ENCODE measurements around the gene NCOA7. TPM values are rescaled to one million over a fixed set of nuclear protein-coding genes. Genes with fewer than 3 reads are reported as not detected.
"Not testable (repeated sequence)": the region's sequence is repeated elsewhere in the genome, so short reads cannot be mapped to it uniquely, and the experiment has no call there.

The NCOA7 gene
- total RNA-seq, 1 donor = 41.7 TPM

GRCh38 chr6:125888989-125889656 is 98.4 kb downstream of the NCOA7 start:
- no peak overlapping the region for H3K4me3 ChIP-seq (ENCODE audit: low read depth, low read length)
- peak; percentile 46 for DNase-seq (ENCODE audit: low read depth)
- TF ChIP-seq CTCF (IDR thresholded peaks at IDR 0.05; ENCODE audit: insufficient read depth, low read length) = peak; percentile 49

DNA sequence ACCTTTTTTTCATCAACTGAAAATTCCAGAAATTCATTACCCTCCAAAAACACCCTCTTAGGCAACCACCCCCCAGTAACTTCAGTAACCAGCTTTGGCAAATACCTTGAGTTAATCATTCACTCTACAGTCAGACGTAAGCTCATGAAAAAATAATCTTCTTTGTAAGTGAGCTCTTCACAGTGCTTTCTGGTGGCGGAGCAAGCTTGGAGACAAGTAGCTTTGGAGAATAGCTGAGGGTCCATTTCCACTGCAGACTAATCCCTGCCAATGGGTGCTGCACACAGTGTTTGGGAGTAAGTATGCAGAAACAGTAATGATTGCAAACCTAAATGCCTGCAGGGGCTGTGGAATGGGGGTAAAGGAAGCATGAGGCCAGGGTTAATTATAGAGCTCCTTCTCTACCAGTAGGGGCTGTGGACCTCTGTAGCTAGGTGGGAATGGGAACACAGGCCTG is 109.0 kb downstream of the NCOA7 start:
- H3K4me3 ChIP-seq (ENCODE audit: low read depth, low read length) = no peak overlapping the region
- TF ChIP-seq CTCF (IDR thresholded peaks at IDR 0.05; ENCODE audit: insufficient read depth, low read length) = no peak
- DNase-seq (ENCODE audit: low read depth) = no peak

GRCh38 chr6:125904871-125905270 is 114.1 kb downstream of the NCOA7 start:
- TF ChIP-seq CTCF (IDR thresholded peaks at IDR 0.05; ENCODE audit: insufficient read depth, low read length) = no peak
- DNase-seq (ENCODE audit: low read depth) = peak; percentile 29
- no peak overlapping the region for H3K4me3 ChIP-seq (ENCODE audit: low read depth, low read length)

DNA sequence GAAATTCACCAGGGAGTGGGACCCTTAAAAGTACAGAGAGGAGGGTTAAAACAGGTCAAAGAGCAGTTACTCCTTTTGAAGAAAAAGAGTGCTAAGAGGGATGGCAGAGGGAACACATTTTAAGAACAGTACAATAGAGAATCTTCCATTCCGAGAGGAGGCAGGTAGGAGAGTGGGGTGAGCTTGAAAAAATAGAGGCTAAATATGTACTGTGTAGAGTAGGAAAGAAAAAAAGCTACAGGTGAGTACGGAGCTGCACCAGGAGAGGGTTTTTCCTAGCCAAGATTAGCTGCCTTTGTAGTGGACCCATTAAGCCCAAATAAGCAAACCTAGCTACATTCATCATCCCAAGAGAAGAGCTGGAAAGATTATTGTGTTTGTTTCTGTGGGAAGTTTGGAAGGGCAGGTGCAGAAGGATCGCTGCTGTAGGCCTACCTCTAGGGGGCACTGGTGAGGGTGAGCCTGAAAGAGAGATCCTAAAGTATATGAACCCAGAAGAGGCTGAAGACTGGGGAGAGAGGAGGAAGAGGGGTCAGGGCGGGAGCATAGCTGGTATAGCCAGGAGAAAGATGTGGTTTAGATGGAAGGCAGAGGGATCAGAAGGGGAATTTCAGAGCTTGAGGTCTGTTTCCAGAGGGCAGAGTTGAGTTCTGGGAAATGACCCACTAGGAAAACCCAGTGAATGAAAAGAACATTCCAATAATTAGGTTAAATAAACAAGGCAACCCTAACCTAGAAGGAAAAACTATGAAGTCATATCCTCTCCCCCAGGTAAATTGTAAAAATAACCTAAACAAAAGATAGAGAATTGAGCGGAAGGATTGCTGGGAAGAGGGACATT is 115.6 kb downstream of the NCOA7 start:
- peak; percentile 89 for TF ChIP-seq CTCF (IDR thresholded peaks at IDR 0.05; ENCODE audit: insufficient read depth, low read length)
- no peak overlapping the region for H3K4me3 ChIP-seq (ENCODE audit: low read depth, low read length)
- peak; percentile 54 for DNase-seq (ENCODE audit: low read depth)

GRCh38 chr6:125910527-125910926 is 119.8 kb downstream of the NCOA7 start:
- H3K4me3 ChIP-seq (ENCODE audit: low read depth, low read length) = no peak overlapping the region
- no peak for TF ChIP-seq CTCF (IDR thresholded peaks at IDR 0.05; ENCODE audit: insufficient read depth, low read length)
- no peak for DNase-seq (ENCODE audit: low read depth)

DNA sequence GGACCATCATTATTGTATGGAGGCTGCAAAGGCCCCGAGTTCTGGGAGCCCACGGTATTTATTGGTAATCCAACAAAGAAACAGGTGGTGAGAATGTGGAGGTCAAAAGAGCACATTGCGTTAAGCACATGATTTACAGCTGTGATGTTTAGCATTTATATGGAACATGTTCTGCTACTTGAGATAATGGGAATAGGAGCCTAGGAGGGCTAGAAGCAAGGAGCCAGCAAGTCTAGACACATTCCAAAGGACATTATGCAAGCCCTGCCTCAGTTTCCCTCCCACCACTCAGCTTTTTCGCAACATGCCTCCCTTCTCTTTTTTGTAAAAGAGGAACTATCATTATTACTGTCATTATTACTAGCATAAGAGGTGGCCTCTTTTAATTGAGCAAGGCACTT is 120.3 kb downstream of the NCOA7 start:
- DNase-seq (ENCODE audit: low read depth); H3K4me3 ChIP-seq (ENCODE audit: low read depth, low read length): not testable (repeated sequence)

DNA sequence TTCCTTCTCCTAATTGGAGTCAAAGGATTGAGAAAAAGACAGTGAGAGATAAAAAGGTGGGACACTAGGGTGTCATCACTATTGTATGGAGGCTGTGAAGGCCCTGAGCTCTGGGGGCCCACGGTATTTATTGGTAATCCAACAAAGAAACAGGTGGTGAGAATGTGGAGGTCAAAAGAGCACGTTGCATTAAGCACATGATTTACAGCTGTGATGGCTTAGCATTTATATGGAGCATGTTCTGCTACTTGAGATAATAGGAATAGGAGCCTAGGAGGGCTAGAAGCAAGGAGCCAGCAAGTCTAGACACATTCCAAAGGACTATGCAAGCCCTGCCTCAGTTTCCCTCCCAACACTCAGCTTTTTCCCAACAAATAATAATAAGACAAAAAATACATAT is 121.7 kb downstream of the NCOA7 start:
- not testable (repeated sequence) for H3K4me3 ChIP-seq (ENCODE audit: low read depth, low read length); DNase-seq (ENCODE audit: low read depth)

Data from fibroblast of the aortic adventitia (primary cell).